ENCODE measurements around the gene CELF1.

DNA sequence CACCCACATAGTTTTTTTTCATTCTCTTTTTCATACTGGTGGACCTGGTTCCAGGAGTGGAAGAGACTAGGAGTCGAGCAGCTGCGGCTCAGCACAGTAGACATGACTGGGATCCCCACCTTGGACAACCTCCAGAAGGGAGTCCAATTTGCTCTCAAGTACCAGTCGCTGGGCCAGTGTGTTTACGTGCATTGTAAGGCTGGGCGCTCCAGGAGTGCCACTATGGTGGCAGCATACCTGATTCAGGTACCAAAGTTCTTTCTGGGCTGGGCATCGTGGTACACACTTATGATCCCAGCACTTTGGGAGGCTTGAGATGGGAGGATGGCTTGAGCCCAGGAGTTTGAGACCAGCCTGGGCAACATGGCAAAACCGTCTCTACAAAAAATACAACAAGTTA lies 16.7 kb upstream of the CELF1 start:
- TF ChIP-seq, protein P1, sequence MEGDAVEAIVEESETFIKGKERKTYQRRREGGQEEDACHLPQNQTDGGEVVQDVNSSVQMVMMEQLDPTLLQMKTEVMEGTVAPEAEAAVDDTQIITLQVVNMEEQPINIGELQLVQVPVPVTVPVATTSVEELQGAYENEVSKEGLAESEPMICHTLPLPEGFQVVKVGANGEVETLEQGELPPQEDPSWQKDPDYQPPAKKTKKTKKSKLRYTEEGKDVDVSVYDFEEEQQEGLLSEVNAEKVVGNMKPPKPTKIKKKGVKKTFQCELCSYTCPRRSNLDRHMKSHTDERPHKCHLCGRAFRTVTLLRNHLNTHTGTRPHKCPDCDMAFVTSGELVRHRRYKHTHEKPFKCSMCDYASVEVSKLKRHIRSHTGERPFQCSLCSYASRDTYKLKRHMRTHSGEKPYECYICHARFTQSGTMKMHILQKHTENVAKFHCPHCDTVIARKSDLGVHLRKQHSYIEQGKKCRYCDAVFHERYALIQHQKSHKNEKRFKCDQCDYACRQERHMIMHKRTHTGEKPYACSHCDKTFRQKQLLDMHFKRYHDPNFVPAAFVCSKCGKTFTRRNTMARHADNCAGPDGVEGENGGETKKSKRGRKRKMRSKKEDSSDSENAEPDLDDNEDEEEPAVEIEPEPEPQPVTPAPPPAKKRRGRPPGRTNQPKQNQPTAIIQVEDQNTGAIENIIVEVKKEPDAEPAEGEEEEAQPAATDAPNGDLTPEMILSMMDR (IDR thresholded peaks at IDR 0.05) = no peak
- no peak for TF ChIP-seq ZFX (IDR thresholded peaks at IDR 0.05; ENCODE audit: borderline replicate concordance)

All from 22Rv1 (cell line).